Activated T-helper 1 cell treated with anti-CD3 and anti-CD28 coated beads, Interleukin-2, amount 50 U/mL, for 16 hours (primary cell): ENCODE results near the gene PLEKHG4.
A peak's percentile ranks its signal among the peaks of the same experiment; 100 is the strongest.

Source experiments
- DNase-seq, 2 donors: peaks; one replicate each; pipeline ENCODE4 v3.0.0-alpha.2; 2020; ENCODE audit warnings: low read depth in 1 of 2, low spot score in 1 of 2

Gene PLEKHG4

DNA sequence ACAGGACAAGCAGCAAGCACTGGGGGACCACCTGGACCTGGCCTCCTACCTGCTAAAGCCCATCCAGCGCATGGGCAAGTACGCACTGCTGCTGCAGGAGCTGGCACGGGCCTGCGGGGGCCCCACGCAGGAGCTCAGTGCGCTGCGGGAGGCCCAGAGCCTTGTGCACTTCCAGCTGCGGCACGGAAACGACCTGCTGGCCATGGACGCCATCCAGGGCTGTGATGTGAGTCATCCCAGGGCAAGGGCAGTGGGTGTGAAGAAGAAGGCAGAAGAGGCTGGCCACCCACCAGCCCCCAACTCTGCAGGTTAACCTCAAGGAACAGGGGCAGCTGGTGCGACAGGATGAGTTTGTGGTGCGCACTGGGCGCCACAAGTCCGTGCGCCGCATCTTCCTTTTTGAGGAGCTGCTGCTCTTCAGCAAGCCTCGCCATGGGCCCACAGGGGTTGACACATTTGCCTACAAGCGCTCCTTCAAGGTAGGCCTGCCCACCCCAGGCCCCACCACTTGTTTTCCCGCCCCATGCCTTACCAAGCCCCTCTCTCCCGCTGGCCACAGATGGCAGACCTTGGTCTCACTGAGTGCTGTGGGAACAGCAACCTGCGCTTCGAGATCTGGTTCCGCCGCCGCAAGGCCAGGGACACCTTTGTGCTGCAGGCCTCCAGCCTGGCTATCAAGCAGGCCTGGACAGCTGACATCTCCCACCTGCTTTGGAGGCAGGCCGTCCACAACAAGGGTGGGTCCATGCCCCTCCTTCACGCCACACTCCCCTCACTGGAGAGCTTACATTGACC is 7.3 kb downstream of the PLEKHG4 start:
- DNase-seq = no peak

DNA sequence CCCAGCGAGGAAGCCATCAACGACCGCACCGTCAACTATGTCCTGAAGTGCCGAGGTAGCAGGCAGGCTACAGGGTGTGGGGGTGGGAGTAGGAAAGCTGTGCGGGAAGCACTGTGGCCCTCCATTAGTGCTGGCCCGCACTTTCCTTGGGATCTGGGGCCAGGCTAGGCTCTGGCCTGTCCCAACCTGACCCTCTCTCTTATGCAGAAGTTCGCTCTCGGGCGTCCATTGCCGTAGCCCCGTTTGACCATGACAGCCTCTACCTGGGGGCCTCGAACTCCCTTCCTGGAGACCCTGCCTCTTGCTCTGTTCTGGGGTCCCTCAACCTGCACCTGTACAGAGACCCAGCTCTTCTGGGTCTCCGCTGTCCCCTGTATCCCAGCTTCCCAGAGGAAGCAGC is 8.6 kb downstream of the PLEKHG4 start:
- no peak for DNase-seq

DNA sequence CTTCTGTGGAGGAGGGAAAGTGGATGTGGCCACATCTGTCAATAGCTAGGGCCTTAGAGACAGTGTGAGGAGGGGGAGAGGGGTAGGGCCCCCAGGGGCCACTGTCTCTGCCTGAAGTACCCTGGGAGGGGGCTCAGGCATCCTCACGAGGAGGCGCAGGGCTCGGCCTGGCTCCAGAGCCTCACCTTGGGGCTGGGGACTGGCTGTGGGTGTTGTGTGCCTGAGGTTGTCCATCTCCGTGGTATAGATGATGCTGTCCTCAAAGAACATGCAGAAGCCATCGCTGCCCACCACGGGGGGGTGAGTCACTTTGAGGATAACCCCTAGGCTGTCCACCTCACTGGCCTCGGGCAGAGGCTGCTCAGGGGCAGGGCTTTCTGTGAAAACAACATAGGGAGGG is 12.1 kb downstream of the PLEKHG4 start:
- DNase-seq = no peak

DNA sequence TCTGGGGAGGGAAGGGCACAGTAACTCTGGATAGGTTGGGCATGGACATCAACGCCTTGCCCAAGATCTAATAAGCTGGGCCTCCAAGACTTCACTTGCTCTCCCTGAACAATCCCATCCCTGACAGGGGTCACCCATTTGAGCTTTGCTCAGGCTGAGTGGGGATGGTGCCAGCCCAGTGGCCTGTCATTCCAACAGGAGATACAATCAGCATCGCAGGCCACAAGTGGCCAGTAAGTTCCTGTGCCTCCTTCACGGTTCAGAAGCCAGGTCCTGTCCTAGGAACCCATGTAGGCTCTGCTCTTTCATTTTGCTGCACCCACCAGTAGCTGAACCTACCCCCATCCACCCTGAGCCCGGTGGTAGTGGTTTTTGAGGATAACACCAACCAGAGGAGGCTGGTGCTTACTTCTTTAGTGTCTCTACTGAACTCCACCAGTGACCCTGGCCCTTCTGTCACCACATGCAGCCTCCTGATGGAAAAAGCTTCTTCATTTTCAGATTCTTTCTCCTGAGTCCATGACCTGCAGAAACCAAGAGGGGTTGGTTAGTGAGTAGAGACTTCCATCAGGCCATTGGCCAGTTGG is 14.9 kb downstream of the PLEKHG4 start:
- no peak for DNase-seq

DNA sequence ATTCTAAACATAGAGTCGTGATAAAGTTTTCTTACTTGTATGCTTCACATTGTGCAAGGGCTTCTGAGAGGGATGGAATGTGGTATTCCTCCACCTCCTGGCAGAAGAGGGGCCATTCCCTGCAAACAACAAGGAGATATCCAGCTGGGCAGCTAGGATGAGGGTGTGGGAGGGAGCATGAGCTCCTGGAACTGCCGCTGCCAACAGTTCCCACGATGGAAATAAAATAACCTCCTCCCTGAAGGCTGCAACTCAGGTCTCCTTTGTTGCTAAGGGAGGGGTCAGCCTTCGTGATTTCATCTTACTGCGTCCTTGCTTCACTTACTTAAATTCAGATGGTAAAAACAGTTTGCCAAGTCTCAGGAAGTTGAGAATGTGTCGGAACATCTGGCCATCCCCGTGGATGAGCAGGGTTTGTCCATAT is 15.6 kb downstream of the PLEKHG4 start:
- DNase-seq = no peak

DNA sequence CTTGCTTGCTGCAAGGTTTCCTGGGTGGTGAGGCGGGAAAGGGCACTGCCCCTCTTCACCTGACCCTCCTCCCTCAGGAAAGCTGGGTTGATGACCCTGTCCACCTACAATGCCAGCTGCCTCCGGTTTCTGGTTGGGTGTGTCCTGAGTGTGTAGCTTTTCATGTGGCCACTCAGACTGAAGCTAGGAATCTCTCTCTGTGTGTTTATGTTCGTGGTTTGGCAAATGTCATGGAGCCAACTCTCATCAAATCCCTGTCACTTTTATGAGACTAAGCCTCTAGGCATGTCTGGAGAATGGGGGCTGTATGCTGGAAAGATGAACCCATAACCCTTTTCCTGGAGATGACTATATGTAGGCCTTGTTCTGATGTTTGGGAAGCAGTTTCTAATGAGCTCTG is 17.1 kb downstream of the PLEKHG4 start:
- no peak for DNase-seq

DNA sequence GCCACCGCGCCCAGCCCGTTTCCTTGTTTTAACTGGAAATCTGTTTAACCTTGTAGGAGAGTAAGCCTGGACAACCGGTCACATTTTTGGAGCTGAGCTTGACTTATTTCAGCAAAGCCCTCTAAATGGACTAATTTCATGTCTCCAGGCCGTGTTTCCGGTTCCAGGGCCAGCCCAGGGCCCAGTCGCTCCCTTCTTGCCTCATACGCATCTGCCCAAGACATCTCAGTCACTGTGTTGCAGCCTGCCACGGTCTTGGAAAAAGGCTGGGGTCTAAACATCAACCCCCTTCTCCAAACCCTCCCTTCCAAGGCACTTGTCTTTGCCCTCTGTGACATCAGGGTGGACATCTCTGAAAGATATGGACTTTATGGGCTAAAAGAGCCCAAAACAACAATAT is 18.9 kb downstream of the PLEKHG4 start:
- no peak for DNase-seq

DNA sequence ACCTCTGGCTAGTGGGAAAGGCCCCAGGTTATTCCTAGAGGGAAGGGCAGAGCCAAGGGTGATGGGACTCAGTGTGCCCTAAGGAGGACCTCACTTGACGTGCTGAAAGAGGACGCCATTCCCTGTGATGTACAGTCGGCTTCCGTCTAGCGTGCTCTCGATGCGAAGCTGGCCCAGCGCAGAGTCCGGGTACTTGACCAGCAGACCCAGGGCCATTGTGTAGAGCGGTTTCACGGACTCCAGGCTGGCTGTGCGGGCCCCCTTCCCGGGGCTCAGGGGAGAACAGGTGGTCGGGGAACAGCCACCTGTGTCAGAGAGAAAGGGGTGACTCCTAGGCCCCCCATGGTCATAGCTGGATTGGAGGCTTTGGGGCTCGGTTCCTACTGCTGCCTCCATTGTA is 19.9 kb downstream of the PLEKHG4 start:
- no peak for DNase-seq

DNA sequence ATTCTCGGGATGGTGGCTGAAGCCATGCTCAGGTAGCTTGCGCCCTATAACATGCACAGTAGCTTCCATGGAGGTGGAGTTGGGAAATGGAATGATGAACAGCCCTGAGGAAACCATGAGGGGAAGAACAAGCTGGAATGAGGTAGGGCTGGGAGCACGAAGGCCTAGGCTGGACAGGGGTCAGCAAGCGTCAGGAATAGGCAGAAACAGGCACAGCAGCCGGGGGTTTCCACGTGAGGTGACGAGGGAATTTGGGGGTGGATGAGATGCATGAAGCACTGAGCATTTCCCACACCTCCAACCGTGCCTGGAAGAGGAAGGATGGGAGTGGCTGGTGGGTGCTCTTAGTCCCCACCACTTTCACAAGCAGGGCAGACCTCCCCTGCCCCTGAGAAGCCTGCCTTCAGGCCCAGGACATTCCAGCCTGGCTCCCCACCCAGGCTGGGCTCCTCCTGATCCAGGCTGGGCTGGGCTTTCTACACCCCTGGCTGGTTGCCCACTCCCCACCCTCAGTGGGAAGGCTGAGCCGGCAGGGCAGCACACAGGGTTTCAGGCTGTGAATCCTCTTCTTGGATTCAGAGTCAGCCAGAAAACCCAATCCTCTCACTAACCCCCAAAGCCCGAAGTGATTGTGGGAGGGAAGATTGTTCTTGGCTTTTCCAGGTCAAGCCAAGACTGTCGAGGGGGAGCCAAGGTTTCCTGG is 21.9 kb downstream of the PLEKHG4 start:
- no peak for DNase-seq

DNA sequence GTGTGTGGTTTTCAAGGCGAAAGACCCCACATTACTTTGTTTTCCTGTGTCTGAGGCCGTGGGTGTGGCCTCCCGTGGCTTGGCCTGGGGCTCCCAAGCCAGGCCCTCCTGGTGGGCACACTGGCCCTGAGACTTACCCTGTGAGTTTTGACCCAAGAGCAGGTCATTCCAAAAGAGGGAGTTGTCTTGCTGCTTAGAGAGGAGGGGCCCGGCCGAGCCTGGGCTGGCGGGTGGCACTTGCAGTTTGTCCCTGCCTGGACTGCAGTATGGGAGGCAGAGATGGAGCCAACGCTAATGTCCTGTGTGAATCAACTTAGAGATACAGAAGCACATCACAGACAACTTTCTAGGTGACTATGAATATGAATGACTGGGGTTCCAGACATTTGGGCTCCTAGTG is 22.7 kb downstream of the PLEKHG4 start:
- DNase-seq = no peak

DNA sequence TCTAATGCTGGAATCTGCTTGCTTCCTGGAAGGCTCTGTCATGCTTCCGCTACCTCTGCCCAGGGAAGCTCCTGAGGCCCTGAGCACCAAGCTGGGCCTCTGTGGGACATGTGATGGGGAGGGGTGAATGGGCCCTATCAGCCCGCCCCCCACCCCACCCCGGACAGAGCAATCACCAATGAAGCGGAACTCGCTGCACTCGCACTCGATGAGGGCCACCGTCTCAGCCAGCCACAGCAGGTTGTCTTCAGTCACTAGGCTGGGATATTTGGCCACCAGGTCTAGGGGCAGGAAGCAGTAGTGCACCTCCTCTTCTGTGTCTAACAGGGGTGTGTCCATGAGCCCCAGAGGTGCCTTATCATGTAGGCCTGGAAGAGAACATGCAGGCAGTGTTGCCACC is 23.6 kb downstream of the PLEKHG4 start:
- DNase-seq = no peak

DNA sequence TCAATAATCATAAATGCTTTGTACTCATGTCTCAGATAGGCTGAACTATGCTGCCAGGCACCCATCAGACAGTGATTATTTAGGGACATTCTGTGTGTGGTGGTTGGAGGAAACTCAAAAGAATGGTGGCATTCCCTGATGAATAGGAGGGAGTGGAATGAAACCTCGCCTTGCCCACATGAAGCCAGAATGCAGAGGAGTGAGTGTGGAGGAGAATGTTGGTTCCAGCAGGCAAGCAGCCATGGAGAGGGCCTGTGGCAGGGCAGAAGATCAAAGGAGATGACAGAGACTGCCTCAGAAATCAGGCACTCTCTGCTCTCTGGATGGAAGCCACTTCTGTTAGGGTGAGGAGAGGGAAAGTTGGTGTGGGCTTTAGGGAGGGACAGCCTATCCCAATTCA is 24.7 kb downstream of the PLEKHG4 start:
- DNase-seq = no peak

DNA sequence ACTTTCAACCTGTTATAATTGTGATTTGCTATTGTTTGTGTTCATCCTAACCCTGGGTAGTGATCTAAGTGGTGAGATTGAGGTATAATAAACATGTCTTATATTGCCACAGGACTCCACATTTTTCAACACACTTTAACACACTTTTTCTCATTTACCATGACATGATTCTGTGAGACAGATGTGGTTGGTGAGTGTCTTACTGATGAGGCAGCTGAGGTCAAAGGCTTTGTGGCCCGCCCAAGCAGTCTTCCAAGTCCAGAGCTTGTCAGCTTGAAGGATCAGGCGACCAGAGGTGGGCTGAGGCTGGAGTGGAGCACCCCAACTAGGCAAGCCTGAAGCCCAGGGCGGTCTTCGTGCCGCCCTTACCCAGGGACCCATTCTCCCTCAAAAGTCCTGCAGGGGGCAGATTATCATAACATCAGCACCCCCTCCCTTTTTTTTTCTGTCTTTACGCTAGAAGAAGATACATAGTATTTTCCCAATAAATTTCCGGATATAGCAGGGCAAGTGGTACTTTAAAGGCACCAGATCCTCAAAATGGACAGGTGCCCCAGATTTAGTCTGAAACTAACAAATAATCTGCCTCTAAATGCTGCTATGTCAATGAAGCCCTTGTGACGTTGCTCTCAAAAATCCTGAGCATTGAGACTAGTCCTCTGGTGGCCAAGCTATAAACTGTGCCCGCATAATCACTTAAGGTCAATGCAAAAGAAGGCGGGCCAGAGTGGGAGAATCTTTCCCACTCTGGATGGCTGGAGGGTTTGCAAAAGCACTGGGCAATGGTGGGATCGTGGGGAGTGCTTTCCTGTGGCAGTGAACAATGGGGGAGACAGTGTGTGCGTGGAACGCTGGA is 26.1 kb downstream of the PLEKHG4 start:
- DNase-seq = no peak

DNA sequence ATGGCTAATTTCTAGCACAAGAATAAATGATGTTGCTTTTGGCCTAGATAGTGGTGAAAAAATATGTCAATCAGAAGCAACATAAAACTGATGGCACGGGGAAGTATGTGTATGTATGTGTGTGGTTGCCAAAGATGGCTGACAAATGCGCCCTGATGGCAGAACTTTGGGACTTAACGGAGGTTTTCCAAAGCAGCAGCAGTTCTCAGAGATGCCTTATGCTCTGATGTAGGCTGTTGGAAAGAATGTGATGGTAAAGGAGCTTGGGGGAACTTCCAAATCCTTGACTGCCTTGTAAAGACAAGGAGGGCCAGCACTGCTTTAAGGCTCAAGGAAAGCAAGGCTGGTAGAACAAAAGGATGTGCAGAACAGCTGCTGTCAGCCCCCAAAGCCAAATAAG is 31.2 kb downstream of the PLEKHG4 start:
- no peak for DNase-seq

DNA sequence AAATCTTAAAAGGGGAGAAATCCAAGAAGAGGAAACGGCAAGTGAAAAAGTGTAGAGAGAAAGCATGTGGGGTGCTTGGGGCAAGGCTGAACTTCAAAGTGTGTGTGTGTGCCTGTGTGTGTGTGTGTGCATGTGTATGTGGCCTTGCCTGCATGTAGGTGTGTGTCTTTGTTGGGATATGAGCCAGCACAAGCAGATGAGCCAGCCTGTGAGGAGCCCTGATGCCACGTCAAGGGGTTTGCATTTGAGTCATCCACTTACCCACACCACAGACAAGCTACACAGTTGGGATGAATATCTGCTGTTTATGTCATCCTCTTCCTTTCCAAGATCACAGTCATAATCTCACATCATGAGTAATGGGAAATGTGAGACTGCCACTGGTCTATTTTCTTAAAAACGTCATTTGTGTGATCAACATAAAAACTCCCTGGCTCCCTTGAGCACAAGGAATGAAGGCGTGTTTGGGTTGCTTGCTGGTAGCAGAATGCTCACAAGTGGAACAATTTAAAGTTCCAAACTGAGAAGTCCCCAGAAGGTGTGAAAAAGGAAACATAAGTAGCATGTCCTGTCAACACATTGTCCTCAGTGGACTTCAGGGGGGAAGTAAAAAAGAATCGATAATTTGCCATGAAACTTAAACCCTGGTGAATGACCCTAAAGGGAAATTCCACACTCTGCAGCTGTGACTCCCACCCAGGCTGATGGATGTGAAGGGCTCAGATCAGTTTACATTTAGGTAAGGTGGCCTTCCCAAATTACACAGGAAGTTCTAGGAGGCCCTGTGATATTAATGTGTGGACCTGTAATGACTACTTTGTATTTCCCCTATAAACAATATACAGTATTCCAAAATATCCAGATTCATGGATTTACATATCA is 32.5 kb downstream of the PLEKHG4 start:
- DNase-seq = peak in 1 of 2 donors; percentile 64

DNA sequence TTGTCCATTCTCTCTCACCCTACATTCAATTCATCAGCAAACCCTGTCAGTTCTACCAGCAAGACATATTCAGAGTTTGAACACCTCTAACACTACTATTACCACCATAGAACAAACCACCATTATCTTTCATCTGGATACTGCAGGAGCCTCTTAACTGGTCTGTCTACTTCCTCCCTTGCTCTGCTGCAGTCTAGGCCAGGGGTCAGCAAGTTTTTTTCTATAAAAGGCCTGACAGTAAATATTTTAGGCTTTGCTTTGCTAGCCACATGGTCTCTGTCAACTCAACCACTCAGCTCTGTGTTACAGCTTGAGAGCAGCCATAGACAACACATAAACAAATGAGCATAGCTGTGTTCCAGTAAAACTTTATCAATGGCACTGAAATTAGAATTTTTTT is 33.4 kb downstream of the PLEKHG4 start:
- DNase-seq = no peak

DNA sequence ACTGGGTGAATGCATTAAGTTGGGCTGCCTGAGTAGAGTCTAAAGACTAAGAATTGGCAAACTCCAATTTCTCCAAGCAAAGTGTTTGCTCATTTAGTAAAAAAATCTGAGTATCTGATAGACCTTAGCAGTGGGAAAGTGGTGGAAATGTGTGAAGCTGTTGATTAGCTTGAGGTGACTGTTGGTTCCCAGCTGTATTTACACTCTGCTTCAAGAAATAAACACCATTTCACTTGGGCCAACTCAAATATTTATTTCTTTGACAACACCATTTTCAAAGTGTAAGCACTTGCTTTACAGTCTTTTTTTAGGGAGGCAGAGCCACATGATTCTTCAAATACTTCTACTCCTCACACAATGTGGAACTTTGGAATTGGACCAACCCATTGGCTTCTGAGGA is 38.5 kb downstream of the PLEKHG4 start:
- DNase-seq = no peak

DNA sequence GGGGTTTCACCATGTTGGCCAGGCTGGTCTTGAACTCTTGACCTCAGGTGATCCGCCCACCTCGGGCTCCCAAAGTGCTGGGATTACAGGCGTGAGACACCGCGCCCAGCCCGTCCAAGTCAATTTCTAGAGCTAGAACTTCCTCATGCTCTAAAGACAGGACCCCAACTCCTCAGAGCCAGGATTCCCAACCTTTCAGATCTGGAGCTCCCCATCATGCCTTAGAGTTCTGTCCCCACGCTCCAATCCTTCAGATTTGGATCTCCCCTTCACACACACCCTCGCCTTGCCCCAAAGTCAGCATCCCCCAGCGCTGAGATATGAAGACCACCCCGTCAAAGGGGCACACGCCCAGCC is 46.8 kb downstream of the PLEKHG4 start:
- no peak for DNase-seq

DNA sequence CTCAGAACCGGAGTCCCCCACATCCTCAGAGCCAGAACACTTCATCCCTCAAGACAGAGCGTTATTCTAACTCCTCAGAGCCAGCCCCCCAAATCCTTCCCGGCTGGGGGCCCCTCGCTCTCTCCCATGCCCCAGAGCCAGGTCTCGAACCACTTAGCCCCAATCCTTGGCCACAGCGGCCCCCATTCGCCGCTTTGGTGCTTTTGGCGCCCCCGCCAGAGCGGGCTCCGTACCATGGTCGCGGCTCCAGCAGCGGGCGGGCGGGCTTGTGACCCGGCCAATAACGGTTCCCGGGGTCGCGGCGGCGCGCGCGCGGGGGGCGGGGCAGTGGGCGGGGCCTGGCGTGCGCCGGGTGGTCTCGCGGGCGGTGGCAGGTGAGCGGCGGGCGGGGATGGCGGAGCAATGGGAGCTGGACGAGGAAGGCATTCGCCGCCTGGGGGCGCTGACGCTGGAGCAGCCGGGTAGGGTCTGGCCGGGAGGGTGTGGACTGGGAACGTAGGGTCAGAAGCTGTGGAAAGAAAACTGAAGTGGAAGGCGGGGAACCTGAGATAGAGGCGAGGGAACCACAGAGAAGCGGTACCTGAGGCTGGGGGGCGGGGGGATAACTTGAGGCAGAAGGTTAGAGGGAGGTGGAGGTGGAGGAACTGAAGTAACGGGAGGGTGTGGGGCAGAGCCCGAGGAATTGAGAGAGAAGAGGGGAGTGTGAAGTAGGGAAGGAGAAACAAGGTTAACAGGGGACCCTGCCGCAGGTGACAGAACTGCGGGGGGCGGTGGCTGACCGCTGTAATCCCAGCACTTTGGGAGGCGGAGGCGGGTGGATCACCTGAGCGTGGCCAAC is 47.4 kb downstream of the PLEKHG4 start, which contains the start of the genes KCTD19 and LRRC36:
KCTD19 (minus strand) TSS at position 270 of the 838 bp plus-strand sequence; CDS start at position 236, 34 bp downstream.
LRRC36 (plus strand) TSS at position 344 of the 838 bp plus-strand sequence; CDS start at position 392, 48 bp downstream.
- DNase-seq = peak; percentile 6 to 14
